GM19043 (cell line): Measurements from ENCODE around the gene ASB13.

Source experiments
- ATAC-seq: cut with Tn5 transposase; IDR thresholded peaks from one replicate; pipeline ENCODE4 v1.9.1; 2021; ENCODE audit warnings: low read depth; ENCODE audit not compliant: unreplicated experiment

Gene ASB13

DNA sequence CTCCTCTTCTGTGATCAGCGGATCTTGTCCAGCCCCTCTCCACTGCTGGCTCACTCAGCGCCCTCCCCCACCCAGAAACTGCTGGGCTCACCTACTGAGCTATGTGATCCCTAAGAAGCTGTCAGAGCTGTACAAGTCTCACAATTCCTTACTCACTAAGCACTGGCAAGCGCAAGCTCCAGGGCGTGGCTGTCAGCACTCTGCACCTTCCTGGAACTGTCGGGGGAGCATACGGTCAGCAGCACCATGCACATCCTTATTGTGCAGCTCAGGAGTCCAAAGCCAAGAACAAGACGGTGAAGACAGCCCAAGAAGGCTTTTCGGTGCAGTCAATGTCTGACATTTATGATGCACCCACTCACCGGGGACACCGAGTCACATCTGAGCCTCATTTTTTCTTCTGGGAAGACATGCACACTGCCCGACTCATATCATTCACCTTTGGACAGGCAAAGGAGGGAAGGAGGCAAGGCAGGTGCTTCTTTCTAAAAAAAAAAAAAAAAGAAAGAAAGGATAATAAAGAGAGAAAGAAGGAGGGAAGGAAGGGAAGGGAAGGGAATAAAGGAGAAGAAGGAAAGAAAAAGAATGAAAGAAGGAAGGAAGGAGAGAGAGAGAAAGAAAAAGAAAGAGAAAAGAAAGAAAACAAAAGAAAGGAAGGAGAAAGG, 56.3 kb downstream of the ASB13 start:
- ATAC-seq, result no peak

DNA sequence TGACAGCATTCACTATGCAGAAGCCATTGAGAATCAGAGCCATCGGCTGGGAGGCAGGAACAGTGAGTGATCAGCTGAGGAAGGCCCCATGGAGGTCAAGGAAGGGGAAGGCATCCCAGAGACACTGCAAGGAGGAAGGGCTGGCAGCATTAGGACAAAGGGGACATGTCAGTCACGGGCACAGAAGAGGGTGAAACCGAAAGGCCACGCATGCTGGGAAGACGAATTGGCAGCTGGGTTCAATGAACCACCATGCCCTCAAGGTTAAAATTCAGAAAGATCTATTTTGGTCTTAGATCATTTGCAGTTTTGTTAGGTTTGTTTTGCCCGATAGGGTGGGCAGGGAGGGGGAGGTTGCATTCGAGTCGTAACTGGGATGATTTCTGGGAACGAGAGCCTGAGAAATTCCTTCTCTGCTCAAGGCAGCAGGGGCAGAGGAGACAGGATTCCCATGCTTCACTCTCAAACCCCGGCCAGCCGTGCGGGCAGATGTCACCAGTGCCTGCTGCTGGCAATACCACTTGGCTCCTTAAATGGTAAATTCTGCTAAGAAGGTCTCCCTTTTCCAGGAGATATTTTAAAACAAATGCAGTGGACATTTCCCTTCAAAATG, 57.7 kb downstream of the ASB13 start:
- no peak for ATAC-seq

DNA sequence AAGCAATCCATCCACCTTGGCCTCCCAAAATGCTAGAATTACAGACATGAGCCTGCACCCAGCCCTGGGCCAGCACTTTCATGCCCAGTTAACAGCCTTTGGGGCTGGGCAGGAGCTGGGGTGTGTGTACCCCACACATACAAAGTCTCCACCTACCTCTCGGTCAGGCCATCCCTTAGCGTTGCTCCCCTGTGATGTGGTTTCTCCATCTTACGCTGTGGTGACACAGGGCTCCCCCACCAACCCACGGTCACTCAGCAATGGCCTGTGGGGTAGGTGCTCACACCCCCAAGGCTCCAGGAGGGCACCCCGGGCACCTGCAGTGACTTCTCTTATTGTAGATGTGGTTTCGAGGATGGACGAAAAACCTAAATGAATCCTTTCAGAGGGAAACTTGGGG, 58.8 kb downstream of the ASB13 start:
- no peak for ATAC-seq

DNA sequence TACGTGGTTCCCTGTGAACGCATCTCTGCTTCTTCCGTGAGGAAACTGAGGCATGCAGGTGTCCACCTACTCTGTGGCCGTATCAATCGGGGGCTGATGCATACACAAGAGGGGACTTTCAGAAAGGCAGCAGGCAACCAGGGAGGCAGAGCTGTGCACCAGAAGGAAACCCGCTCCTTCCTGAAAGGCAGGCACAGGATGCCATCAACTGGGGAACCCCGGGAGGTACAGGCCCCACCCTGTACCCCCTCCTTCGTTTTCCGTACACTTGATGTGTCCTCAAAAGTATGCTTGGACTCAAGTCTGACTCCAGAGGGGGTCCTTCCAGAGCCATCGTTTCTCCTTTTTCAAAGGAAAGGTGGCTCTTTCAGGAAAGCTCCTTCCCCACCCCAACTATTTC, 59.5 kb downstream of the ASB13 start:
- no peak for ATAC-seq

DNA sequence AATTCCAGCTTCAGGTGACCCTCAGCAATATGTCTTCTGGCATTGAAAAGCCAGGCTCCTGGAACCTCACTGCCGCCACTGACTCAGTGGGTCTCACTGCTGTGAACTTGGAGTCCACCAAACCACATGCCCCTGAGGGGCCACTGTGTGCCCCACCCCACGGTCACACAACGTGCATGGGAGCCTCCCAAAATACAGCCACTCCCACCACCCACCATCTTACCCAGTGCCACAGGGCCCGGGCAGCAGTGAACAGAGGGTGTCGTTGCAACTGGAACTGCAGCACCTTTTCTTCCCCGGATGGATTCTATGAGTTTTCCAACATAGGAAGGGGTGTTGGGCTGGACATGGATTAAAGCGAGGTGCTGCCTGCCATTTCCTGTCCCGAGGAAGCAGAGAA, 60.1 kb downstream of the ASB13 start:
- no peak for ATAC-seq

DNA sequence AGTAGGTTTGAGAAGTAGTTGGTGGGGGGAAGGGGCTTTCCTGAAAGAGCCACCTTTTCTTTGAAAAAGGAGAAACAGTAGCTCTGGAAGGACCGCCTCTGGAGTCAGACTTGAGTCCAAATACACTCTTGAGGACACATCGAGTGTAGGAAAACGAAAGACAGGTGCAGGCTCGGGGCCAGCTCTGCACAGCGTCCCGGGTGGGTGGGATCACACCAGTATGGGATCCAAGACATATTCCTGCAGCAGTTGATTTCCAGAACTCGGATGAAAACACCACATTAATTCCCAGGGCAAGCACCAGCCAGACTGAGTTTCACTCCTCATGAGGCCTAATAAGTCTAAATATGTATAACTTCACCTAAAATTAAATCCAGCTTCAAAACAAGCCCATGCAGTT, 61.4 kb downstream of the ASB13 start:
- ATAC-seq, result no peak

DNA sequence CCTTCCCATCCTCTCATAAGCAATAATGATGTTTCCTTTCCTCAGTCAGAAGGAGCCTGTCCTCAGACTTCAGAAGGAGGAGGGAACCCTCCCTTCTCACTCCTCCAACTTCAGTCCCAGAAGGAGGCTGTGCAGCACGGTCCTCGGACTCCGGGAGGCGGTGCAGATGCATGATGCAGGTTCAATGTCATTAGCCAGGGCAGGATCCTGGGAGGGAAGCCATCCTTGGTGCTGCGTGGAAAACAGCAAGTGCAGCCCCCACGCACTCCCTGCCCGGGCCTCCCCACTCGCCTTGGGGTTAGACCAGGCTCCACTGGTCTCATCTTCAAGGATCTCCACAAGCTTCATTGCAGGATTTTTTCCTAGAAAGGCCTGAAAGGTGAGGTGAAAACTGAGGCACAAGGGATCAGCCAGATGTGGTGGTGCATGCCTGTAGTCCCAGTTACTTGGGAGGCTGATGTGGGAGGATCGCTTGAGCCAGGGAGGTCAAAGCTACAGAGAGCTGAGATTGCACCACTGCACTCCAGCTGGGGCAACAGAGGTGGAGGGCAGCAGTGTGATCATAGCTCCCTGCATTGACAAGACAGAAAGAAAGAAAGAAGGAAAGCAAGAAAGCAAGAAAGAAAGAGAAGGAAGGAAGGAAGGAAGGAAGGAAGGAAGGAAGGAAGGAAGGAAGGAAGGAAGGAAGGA, 62.0 kb downstream of the ASB13 start:
- no peak for ATAC-seq

DNA sequence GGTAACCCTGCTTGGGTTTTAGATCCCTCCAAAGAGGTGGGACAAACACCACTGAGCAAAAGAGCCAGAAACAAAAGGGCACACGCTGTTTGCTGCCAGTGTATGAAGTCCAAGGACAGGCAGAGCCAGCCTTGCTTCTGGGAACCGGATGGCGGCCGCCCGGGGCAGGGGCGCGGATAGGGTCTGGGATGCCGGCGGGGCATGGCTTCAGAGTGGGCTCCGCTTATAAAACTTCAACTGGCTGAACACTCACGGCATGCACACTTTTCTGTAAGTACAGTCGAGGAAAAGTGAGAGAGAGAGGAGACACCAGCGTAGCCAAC, 62.6 kb downstream of the ASB13 start:
- no peak for ATAC-seq

DNA sequence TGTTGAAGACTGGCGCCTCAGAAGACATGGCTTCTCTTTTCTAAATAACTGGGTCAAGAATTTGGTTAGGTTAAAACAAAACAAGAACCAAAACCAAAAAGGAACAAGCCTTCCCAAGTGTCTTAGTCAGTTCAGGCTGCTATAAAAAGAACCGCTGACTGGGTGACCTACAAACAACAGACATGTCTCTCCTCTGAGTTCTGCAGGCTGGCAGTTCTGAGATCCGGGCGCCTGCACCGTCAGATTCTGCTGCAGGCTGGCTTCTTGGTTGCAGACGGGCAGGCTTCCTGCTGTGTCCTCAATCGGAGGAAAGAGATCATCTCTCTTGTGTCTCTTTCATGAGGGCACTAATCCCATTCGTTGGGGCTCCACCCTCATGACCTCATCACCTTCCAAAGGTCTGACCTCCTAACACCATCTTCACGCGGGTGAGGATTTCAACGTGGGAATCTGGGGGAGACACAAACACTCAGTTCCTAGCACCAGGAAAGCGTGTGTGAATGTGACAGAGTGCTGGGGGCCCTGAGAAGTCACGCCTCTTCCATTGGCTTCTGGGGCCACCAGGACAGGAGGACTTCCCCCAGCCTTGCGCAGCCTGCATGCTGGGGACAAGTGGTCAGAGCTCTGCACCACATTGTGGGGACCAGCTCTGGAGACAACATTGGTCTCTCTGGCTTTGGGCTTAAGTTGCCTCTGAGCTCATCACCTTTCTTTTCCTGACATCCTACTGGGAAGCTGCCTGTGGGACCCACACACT, 63.1 kb downstream of the ASB13 start:
- no peak for ATAC-seq

DNA sequence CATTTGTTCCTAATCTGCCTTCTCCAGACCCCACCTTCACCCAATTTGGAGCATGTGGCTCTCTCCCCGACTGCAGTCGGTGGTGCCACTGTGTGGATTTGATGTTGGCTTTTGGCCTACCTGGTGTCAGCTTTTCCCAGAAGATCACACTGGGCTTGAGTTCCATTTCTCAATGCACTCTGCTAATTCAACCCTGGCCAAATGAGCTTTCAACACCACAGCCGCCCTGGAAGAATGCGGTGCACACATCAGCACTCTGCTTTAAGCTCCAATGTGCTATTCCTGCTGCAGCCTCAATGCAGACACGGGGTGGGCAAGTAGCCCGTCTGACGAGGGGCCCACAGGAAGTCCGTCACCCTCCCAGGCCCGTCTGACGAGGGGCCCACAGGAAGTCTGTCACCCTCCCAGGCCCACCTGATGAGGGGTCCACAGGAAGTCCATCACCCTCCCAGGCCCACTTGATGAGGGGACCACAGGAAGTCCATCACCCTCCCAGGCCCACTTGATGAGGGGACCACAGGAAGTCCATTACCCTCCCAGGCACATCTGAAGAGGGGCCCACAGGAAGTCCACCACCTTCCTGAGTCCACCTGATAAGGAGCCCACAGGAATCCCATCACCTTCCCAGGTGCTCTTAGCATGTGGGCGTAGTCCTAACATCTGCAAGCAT, 64.4 kb downstream of the ASB13 start:
- ATAC-seq, result no peak

DNA sequence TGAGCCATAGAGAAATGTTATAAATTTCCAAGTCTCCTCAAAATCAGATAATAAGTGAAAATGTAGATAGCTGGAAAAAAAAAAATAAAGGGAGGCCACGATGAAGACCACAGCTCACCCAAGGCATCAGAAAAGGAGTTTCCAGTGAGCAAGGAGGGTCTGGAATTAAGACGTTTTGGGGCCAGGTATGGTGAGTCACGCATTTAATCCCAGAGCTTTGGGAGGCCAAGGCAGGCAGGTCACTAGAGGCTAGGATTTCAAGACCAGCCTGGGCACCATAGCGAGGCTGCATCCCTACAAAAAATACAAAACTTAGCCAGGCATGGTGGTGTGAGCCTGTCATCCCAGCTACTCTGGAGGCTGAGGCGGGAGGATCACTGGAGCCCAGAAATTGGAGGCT, 65.5 kb downstream of the ASB13 start:
- ATAC-seq, result no peak

DNA sequence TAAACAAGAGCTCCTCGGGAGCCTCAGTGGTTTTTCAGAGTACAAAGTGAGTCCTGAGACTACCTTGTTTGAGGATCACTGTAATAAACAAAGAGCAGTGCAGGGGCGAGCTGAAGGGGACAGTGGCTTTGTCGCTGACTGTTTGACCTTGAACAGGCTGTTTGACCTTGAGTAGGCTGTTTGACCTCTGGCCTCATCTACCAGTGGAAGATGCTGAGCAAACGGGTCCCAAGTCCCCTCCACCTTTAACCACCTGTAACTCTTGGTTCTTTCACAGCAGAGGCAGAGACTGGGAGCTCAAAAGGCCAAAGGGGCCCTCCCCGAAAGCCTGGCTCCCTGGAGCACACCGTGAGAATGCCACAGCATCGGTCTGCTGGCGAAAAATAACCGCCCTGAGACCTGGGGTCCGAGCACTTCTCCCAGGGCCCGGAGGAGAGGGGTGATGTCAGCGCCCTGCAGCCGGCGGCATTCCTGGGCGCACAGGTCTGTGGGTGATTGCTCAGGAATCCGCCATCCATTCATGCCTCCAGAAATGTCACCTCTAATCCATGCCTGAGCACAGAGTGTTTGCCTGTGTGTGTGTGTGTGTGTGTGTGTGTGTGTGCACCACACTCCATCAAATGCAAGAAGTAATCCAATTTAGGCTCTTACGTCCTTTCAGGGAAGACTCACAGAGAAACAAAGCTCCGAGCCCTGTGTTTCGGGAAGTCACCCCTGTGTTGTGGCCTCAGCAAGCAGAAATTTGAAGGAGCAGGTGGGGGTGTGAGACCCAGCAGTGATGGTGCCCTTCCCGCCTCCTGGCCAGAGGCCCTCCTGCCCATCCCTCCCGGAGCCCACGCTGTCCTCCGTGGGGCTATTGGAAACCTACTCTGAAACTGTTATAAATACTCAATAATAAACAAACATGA, 66.5 kb downstream of the ASB13 start:
- no peak for ATAC-seq

DNA sequence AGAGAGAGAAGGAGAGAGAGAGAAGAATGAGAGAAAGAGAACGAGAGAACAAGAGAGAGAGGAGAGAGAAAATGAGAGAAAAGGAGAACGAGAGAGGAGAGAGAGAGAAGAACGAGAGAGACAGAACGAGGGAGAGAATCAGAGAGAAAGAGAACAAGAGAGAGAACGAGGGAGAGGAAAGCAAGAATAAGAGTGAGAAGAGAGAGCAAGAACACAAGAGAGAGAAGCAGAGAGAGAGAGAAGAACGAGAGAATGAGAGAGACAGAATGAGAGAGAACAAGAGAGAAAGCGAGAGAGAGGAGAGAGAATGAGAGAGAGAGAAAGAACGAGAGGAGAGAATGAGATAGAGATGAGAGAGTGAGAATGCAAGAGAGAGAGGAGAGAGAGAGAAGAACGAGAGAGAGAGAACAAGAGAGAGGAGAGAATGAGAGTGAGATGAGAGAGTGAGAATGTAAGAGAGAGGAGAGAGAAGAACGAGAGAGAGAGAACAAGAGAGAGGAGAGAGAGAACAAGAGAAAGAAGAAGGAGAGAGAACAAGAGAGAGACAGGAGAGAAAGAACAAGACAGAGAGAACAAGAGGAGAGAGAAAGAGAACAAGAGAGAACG, 68.2 kb downstream of the ASB13 start:
- ATAC-seq, result no peak

DNA sequence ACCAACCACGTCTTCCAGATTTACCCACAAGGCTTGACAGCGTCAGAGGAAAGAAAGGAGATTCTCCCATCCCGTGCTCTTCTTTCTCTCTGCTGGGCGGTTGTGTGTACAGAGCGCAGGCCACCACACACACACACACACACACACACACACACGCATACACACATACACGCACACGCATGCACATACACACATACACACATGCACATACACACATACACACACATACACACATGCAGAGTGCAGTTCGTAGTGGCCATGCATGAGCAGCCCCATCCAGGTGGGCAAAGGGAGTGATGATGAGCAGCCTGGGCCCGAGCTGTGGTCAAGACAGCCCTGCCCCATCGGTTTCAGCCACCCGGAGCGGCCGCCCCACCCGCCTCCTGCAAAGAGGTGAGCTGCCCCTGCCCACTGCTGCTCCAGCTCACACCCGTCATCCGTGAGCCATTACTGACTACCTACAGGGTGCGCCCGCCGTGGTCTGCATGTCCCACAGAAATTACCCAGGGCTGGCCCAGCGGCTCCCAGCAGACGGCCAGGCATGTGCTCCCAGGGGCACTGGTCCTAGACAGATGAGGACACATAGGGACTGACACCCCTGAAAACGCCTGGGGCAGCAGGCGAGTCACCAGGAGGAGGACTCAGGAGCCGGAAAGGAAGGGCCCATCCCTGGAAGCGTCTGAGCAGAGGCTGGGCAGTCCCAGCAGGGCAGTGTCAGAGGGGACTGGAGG, 69.6 kb downstream of the ASB13 start:
- ATAC-seq, result no peak

DNA sequence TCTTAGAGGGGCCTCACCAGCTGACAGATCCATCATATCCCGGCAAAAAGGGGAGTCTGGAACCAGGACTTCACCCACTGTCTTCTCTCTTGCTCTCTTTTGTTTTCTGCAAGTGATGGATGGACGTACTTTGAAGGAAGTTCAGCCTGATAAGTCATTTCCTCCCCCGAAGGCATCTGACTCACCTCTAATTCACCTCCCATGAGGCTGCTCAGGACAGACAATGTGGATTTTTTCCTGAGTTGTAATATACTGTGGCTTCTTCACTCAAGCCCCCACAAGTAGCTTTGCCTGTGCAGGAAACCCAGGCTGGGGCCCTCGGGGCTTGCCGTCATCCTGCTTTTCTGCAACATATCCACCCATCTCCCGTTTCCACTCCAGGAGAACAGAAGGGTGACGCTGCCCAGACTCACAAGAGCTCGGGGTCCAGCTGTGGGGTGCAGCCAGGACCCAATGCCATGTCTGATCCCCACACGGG, 70.4 kb downstream of the ASB13 start:
- no peak for ATAC-seq

DNA sequence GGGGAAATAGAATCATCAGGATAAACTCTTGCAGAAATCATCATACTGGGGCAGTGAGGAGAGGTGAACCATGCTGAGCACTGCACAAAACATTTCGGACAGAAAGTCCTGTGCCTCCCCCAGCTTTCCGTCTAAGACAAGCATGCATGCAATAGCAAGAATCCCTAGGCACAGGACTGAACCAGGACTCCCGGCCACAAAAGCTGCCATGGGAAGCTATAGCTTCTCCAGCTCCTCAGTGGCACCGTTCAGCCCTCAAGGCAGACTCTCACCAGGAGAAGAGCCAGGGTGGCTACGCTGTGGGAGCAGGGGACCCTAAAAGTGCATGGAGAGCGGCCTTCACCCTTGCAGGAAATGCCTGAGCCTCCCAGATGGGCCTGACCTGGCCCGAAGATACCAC, 70.8 kb downstream of the ASB13 start:
- no peak for ATAC-seq

DNA sequence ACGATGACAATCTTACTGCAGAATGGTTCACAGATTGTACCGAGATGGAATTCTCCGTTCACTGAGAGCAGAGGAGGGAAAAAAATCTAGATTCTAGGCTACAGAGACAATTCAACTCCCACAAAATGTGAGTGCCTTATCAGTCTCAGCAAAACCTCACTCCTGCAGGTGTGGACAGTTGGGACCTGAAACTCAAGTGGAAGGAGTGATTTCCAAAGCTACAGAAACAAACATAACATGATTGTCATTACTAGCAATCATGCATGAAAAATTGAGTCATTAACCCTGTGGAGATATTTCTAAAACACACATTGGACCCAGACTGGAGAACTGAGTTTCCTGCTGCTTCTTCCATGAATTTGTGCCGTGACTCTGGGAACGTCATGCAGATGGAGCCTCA, 71.3 kb downstream of the ASB13 start:
- no peak for ATAC-seq

DNA sequence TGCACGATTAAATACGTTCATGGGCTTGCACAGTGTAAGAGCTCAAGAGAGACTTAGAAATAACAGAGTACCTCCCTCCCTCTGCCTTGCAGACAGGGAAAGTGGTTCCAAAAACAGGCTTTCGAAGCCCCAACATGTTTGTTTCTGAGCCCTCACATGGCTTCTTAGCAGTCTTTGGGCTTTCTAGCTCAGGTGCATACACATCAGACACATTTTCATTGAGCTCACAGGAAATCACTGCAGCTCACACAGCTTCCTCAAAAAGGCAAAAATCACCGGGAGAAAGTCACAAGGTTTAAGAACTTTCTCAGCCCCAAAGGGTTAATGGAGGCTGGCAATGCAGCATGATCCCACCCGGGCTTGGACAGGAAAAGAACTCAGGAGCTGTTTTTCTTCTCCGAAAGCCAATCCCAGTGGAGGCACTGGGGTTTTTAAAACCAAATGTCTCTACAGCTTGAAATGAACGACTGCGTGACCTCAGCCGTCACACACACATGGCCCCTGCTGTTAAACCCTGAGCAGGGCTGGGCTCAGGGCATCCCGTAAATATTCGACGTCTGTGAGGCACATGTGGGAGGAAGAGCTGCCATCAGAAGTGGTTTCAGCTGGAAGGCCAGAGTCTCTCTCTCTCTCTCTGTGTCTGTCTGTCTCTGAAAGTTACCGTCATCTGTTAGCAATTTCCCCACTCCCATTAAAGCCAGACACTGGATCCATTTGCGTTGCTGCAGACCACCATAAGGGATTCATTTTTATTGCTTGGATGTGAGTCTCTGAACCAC, 71.9 kb downstream of the ASB13 start:
- ATAC-seq, result no peak
